H1 (cell line): ENCODE data around the gene COTL1. TPM values are rescaled to one million over a fixed set of nuclear protein-coding genes. Genes with fewer than 3 reads are reported as not detected.
A peak's percentile ranks its signal among the peaks of the same experiment; 100 is the strongest.

ENCODE experiments used
- BCL11A ChIP-seq, 2 experiments: IDR thresholded peaks; one replicate each; pipeline ENCODE4 v1.6.1; 2011; ENCODE audit warnings: low read depth in 2 of 2, low read length in 2 of 2, mild to moderate bottlenecking in 2 of 2
- CHD2 ChIP-seq: IDR thresholded peaks from 2 replicates; pipeline ENCODE4 v1.6.1; 2012; ENCODE audit warnings: low read length, improper control_type of control experiment
- EGR1 ChIP-seq: IDR thresholded peaks from 2 replicates; pipeline ENCODE4 v1.6.1; 2011; ENCODE audit warnings: low read depth, low read length, borderline replicate concordance
- HDAC2 ChIP-seq, 2 experiments: fragments of 300-600 bp in 1 of 2; sonication (generic) in 1 of 2; IDR thresholded peaks; 2 replicates each; pipeline ENCODE4 v1.6.1; 2011 to 2012; ENCODE audit warnings: low read depth in 2 of 2, low read length in 2 of 2, mild to moderate bottlenecking in 2 of 2, moderate library complexity in 2 of 2, borderline replicate concordance in 1 of 2, inconsistent platforms in 1 of 2
- POLR2A ChIP-seq, 2 experiments: IDR thresholded peaks; 1 replicate in 1 of 2; 2 replicates in 1 of 2; pipeline ENCODE4 v1.6.1; 2011; ENCODE audit warnings: low read depth in 2 of 2, low read length in 2 of 2, mild to moderate bottlenecking in 2 of 2; ENCODE audit errors: control extremely low read depth in 1 of 2
- SIN3A ChIP-seq, 2 experiments: IDR thresholded peaks in 1 of 2; conservative IDR thresholded peaks in 1 of 2; 2 replicates each; pipeline ENCODE4 v1.6.1; 2011 to 2012; ENCODE audit warnings: low read length in 2 of 2, improper control_type of control experiment in 1 of 2, low read depth in 1 of 2, mild to moderate bottlenecking in 1 of 2
- SIRT6 ChIP-seq: IDR thresholded peaks from one replicate; pipeline ENCODE4 v1.7.1; 2012; ENCODE audit warnings: low read length, inconsistent platforms
- SP2 ChIP-seq: IDR thresholded peaks from 2 replicates; pipeline ENCODE4 v1.6.1; 2012; ENCODE audit warnings: mild to moderate bottlenecking, low read length, inconsistent platforms
- SRF ChIP-seq: IDR thresholded peaks from 2 replicates; pipeline ENCODE4 v1.6.1; 2011; ENCODE audit warnings: mild to moderate bottlenecking, low read depth, low read length, moderate library complexity
- TAF7 ChIP-seq: optimal IDR thresholded peaks from 2 replicates; pipeline ENCODE3; 2011; ENCODE audit warnings: low read depth, mild to moderate bottlenecking, inconsistent platforms, low read length, moderate library complexity, borderline replicate concordance
- TCF12 ChIP-seq: IDR thresholded peaks from 2 replicates; pipeline ENCODE4 v1.6.1; 2011; ENCODE audit warnings: low read depth, mild to moderate bottlenecking, low read length
- polyA plus RNA-seq, 7 experiments: library from polyadenylated mRNA; depleted of rRNA in 3 of 7; stranded (reverse) in 5 of 7; unstranded in 2 of 7; fragments of >200 nt in 5 of 7; fragments of 200-250 nt in 2 of 7; gene quantifications; 1 replicate in 5 of 7; 2 replicates in 1 of 7; 4 replicates in 1 of 7; pipeline versions ENCODE4 v1.2.1 to v1.2.3, GENCODE V29; 2011 to 2013; ENCODE audit warnings: missing spikeins in 2 of 7, mixed read lengths in 2 of 7
- total RNA-seq: library from RNA; stranded (reverse); fragmentation: NEBNext Ultra II Directional; extraction: Animal tissue kit (Norgen Biotek cat#: 25700); gene quantifications from 2 replicates; pipeline ENCODE4 v1.2.1, GENCODE V29; 2021

COTL1 gene
- total and polyA plus RNA-seq, 2 of the 8 experiments (the other 6 are each of a cell fraction or from before 2014, with no cell fraction given), result 59.2 to 183 TPM

DNA sequence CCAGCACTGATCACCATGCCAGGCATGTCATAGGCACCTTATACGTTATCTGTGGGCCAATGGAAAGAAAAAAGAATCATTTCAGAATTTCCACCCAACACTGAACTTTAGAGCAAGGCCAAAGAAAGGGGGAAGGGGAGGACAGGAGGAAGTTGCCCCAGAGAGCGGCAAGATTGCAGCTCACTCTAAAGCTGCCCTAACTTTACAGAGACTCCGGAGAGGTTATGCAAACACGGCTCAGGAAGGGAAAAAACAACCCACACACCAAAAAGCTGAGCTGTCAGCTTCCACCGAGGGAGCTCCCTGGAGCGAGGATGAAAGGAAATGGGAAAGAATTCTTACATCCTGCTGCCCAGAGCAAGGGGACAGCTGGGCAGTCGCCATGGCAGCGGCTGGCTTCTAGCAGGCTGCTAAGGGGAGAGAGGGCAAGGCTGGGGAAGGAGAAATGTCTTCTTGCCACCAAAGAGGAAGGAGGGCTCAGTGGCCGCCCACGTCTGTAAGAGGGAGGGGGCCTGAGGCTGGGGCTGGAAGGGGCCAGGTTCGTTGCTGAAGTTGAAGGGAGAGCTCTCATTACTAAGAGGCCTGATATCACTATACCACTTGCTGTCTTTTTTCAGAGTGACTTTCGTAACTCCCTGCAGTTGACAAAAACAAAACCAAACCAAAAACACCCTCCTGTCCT lies 18.2 kb downstream of the COTL1 start (continued):
- TF ChIP-seq POLR2A (IDR thresholded peaks at IDR 0.05; ENCODE audit: control extremely low read depth in 1 of 2, low read depth in 2 of 2, low read length in 2 of 2), result no peak
- no peak for TF ChIP-seq TAF7
- TF ChIP-seq BCL11A (IDR thresholded peaks at IDR 0.05; ENCODE audit: low read depth in 2 of 2, low read length in 2 of 2), result no peak
- 0 out of 2 replicates have a peak, but pooled peaks have one; percentile 54 for TF ChIP-seq TCF12
- TF ChIP-seq SP2, result no peak
- peak; percentile 98 to 99 for TF ChIP-seq SIN3A (conservative IDR thresholded peaks at IDR 0.05 in 1 of 2, IDR thresholded peaks at IDR 0.05 in 1 of 2; ENCODE audit: low read depth in 1 of 2, low read length in 2 of 2)
- TF ChIP-seq SIRT6, result no peak
- TF ChIP-seq SRF, result no peak
- peak; percentile 39 to 91; a peak in 1 of 4 replicates for TF ChIP-seq HDAC2 (IDR thresholded peaks at IDR 0.05; ENCODE audit: borderline replicate concordance in 1 of 2, low read depth in 2 of 2, low read length in 2 of 2)
- TF ChIP-seq EGR1, result peak; percentile 72; the same call in 1 of the 2 replicates
- no peak for TF ChIP-seq CHD2
